ENCODE results near the gene FOXR1. TPM values are rescaled to one million over a fixed set of nuclear protein-coding genes. Genes with fewer than 3 reads are reported as not detected.

FOXR1 gene
- total RNA-seq, 1 donor from 2014 or later = not detected

DNA sequence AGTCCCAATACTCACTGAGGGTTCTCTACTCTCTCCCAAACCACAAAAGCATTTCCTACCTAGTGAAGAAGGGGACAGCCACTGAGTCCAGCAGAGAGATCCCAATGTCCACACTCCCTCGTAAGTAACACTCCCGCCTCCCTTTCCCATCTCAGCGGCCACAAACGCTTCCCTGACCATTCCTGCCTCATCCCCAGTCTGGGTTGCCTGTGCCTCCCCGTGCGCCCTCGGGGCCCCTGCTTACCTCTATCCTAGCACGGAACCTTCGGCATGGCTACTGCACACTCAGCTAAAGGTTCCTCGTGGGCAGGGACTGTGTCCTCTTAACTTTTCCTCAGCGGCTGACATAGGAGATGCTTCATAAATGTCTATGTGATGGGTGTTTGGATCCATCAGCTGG lies 14.0 kb upstream of the FOXR1 start:
- no peaks in the 10 kb centered on the region for H3K36me3 ChIP-seq
- Mint-ChIP-seq H3K4me1 (peaks cover 29% of the 10 kb centered on the region), H3K9me3 (no peaks in the 10 kb centered on the region), H3K27ac (no peak overlapping the region), H3K4me3 (no peak overlapping the region), H3K27me3 (ENCODE audit: insufficient read depth, low read depth) (peaks cover 10% of the 10 kb centered on the region), H3K36me3 (no peaks in the 10 kb centered on the region)
- TF ChIP-seq CTCF (IDR thresholded peaks at IDR 0.05) = no peak
- TF ChIP-seq EZH2phosphoT487 (IDR thresholded peaks at IDR 0.05) = no peak
- TF ChIP-seq EZH2 (IDR thresholded peaks at IDR 0.05) = no peak
- H3K9ac ChIP-seq = no peak overlapping the region
- peaks cover 5% of the 10 kb centered on the region for H3K27me3 ChIP-seq
- no peaks in the 10 kb centered on the region for H3K79me2 ChIP-seq (ENCODE audit: low read depth)
- H3K27ac ChIP-seq = no peak overlapping the region
- H3F3A ChIP-seq (ENCODE audit: low read depth) = peaks cover 8% of the 10 kb centered on the region
- H3K9me3 ChIP-seq (ENCODE audit: low read depth) = no peaks in the 10 kb centered on the region
- no peaks in the 10 kb centered on the region for H4K20me1 ChIP-seq (ENCODE audit: low read depth)
- H3K4me2 ChIP-seq = no peak overlapping the region
- H2AFZ ChIP-seq (replicated peaks) = no peak overlapping the region
- no peak for DNase-seq (ENCODE audit: low spot score)
- H3K4me1 ChIP-seq = no peaks in the 10 kb centered on the region
- no peak overlapping the region for H3K4me3 ChIP-seq

- Histone ChIP-seq H3K4me2 (no peak overlapping the region), H3F3A (ENCODE audit: low read depth) (peaks cover 3% of the 10 kb centered on the region), H3K36me3 (no peaks in the 10 kb centered on the region), H3K9me3 (ENCODE audit: low read depth) (no peaks in the 10 kb centered on the region), H3K9ac (no peak overlapping the region), H3K4me3 (no peak overlapping the region), H2AFZ (replicated peaks) (no peak overlapping the region), H4K20me1 (ENCODE audit: low read depth) (no peaks in the 10 kb centered on the region), H3K4me1 (no peaks in the 10 kb centered on the region), H3K27ac (no peak overlapping the region), H3K27me3 (peaks cover 5% of the 10 kb centered on the region), H3K79me2 (ENCODE audit: low read depth) (no peaks in the 10 kb centered on the region)
- TF ChIP-seq CTCF (IDR thresholded peaks at IDR 0.05) (no peak), EZH2 (IDR thresholded peaks at IDR 0.05) (no peak), EZH2phosphoT487 (IDR thresholded peaks at IDR 0.05) (no peak)
- Mint-ChIP-seq H3K4me1 (peaks cover 25% of the 10 kb centered on the region), H3K27ac (no peak overlapping the region), H3K36me3 (no peaks in the 10 kb centered on the region), H3K27me3 (ENCODE audit: insufficient read depth, low read depth) (peaks cover 10% of the 10 kb centered on the region), H3K9me3 (no peaks in the 10 kb centered on the region), H3K4me3 (no peak overlapping the region)
- DNase-seq (ENCODE audit: low spot score) = no peak
Measured at GRCh38 chr11:118957968-118958367, 13.6 kb upstream of the FOXR1 start.

- Histone ChIP-seq H3K4me1 (no peaks in the 10 kb centered on the region), H3K36me3 (no peaks in the 10 kb centered on the region), H3F3A (ENCODE audit: low read depth) (no peaks in the 10 kb centered on the region), H3K27ac (no peak overlapping the region), H3K4me3 (no peak overlapping the region), H2AFZ (replicated peaks) (no peak overlapping the region), H3K9ac (no peak overlapping the region), H3K79me2 (ENCODE audit: low read depth) (no peaks in the 10 kb centered on the region), H3K9me3 (ENCODE audit: low read depth) (no peaks in the 10 kb centered on the region), H3K27me3 (peaks cover 4% of the 10 kb centered on the region), H4K20me1 (ENCODE audit: low read depth) (no peaks in the 10 kb centered on the region), H3K4me2 (no peak overlapping the region)
- H3K36me3 Mint-ChIP-seq = no peaks in the 10 kb centered on the region
- no peak overlapping the region for H3K4me3 Mint-ChIP-seq
- DNase-seq (ENCODE audit: low spot score) = no peak
- H3K27me3 Mint-ChIP-seq (ENCODE audit: insufficient read depth, low read depth) = peaks cover 10% of the 10 kb centered on the region
- no peak for TF ChIP-seq CTCF (IDR thresholded peaks at IDR 0.05)
- TF ChIP-seq EZH2 (IDR thresholded peaks at IDR 0.05) = no peak
- no peak for TF ChIP-seq EZH2phosphoT487 (IDR thresholded peaks at IDR 0.05)
- no peak overlapping the region for H3K27ac Mint-ChIP-seq
- no peaks in the 10 kb centered on the region for H3K9me3 Mint-ChIP-seq
- H3K4me1 Mint-ChIP-seq = peaks cover 20% of the 10 kb centered on the region
Measured at GRCh38 chr11:118958577-118958976, 13.0 kb upstream of the FOXR1 start.
